Right lobe of liver (tissue), 6 donors: ENCODE measurements around the gene CHP2. TPM values are rescaled to one million over a fixed set of nuclear protein-coding genes. Genes with fewer than 3 reads are reported as not detected.

Experiments
- ATAC-seq, 4 donors: fragments of 200-7000 bp; cut with Tn5 transposase; one replicate each; pipeline ENCODE4 v1.9.1; 2020; ENCODE audit warnings: mild to moderate bottlenecking in 4 of 4, moderate library complexity in 4 of 4
- DNase-seq, 3 donors: peaks; one replicate each; pipeline ENCODE4 v3.0.0-alpha.2; 2020
- H3K27ac ChIP-seq, 3 donors: fragments of 200-600 bp; one replicate each; pipeline ENCODE4 v1.8.0; 2022
- H3K27me3 ChIP-seq, 2 donors: fragments of 200-600 bp; one replicate each; pipeline ENCODE4 v1.8.0; 2022
- H3K36me3 ChIP-seq, 4 donors: fragments of 200-600 bp; sonication (generic) in 1 of 4; one replicate each; pipeline versions ENCODE4 v1.5.1 to v1.8.0; 2017 to 2022; ENCODE audit warnings: control low read depth in 1 of 4
- H3K4me1 ChIP-seq, 4 donors: fragments of 200-600 bp; sonication (generic) in 1 of 4; one replicate each; pipeline versions ENCODE4 v1.5.1 to v1.8.0; 2017 to 2022; ENCODE audit warnings: control low read depth in 1 of 4
- H3K4me3 ChIP-seq, 3 donors: fragments of 200-600 bp; one replicate each; pipeline ENCODE4 v1.8.0; 2022
- H3K9me3 ChIP-seq, 4 donors: fragments of 200-600 bp; sonication (generic) in 1 of 4; one replicate each; pipeline versions ENCODE4 v1.5.1 to v1.8.0; 2017 to 2022; ENCODE audit warnings: control low read depth in 1 of 4
- POLR2A ChIP-seq: fragments of 450-650 bp; IDR thresholded peaks from one replicate; pipeline ENCODE4 v1.6.1; 2017; ENCODE audit warnings: antibody characterized with exemption, mild to moderate bottlenecking
- WGBS: methylation state at CpG from one replicate; pipeline ENCODE4 v1.1.6; 2018; ENCODE audit warnings: low coverage, low lambda C conversion rate; ENCODE audit not compliant: insufficient coverage; ENCODE audit errors: missing lambda C conversion rate; 5-methylcytosine and 5-hydroxymethylcytosine counted together
- intact Hi-C, 2 donors: fragments of 100-400 bp; cut with DNase I; formaldehyde crosslinking; loops; one replicate each; pipeline versions ENCODE4 v1.11.2 to v1.14.1; 2022
- total RNA-seq, 6 experiments: library from RNA; depleted of rRNA in 2 of 6; stranded (reverse); fragments of >200 nt in 2 of 6; fragmentation: NEBNext Ultra II Directional in 3 of 6; extraction: Animal tissue kit (Norgen Biotek cat#: 25700) in 3 of 6; gene quantifications; one replicate each; pipeline versions ENCODE4 v1.1.0 to v1.2.4, GENCODE V29; 2016 to 2023
- TF ChIP-seq, protein P1 (sequence below), 4 donors: fragments of 200-600 bp in 3 of 4; fragments of 450-650 bp in 1 of 4; IDR thresholded peaks; one replicate each; pipeline versions ENCODE4 v1.5.1 to v1.8.0; 2016 to 2022; ENCODE audit warnings: antibody characterized with exemption in 4 of 4, mild to moderate bottlenecking in 2 of 4
- donor health status: DM: no; HTN: yes; CAD: no.
- donor health status: DM: no; HTN: no; CAD: no.
- donor health status: DM: no; HTN: no; CAD: no.
- donor health status: DM: no; HTN: yes; CAD: no.
- donor health status: DM: no; HTN: yes; CAD: no.

CHP2 gene
- total RNA-seq, 6 experiments from 2014 or later, result not detected

GRCh38 chr16:23753908-23754593, 775 bp upstream of the CHP2 start:
- Histone ChIP-seq H3K4me3 (no peak overlapping the region), H3K27me3 (peaks cover 0 to 10% of the 10 kb centered on the region in 2 donors), H3K27ac (no peak overlapping the region), H3K4me1 (peaks cover 0 to 7% (median 0%) of the 10 kb centered on the region in 4 donors), H3K9me3 (no peaks in the 10 kb centered on the region), H3K36me3 (no peaks in the 10 kb centered on the region)
- WGBS, result 40% methylated on average over 16 of the region's 17 CpGs
- TF ChIP-seq POLR2A, result no peak
- TF ChIP-seq, protein P1, sequence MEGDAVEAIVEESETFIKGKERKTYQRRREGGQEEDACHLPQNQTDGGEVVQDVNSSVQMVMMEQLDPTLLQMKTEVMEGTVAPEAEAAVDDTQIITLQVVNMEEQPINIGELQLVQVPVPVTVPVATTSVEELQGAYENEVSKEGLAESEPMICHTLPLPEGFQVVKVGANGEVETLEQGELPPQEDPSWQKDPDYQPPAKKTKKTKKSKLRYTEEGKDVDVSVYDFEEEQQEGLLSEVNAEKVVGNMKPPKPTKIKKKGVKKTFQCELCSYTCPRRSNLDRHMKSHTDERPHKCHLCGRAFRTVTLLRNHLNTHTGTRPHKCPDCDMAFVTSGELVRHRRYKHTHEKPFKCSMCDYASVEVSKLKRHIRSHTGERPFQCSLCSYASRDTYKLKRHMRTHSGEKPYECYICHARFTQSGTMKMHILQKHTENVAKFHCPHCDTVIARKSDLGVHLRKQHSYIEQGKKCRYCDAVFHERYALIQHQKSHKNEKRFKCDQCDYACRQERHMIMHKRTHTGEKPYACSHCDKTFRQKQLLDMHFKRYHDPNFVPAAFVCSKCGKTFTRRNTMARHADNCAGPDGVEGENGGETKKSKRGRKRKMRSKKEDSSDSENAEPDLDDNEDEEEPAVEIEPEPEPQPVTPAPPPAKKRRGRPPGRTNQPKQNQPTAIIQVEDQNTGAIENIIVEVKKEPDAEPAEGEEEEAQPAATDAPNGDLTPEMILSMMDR (IDR thresholded peaks at IDR 0.05), result no peak
- intact Hi-C loops, result no loop called here
- ATAC-seq, result no peak
- DNase-seq, result no peak

- Histone ChIP-seq H3K36me3 (no peaks in the 10 kb centered on the region), H3K9me3 (no peaks in the 10 kb centered on the region), H3K4me3 (no peak overlapping the region), H3K27ac (no peak overlapping the region), H3K4me1 (peaks cover 0 to 7% (median 0%) of the 10 kb centered on the region in 4 donors), H3K27me3 (peaks cover 0 to 10% of the 10 kb centered on the region in 2 donors)
- TF ChIP-seq, protein P1 (IDR thresholded peaks at IDR 0.05), result no peak
- no peak for TF ChIP-seq POLR2A
- WGBS, result 36% methylated on average over 8 of the region's 15 CpGs
- ATAC-seq, result no peak
- DNase-seq, result no peak
- intact Hi-C loops, result no loop called here
Observed at GRCh38 chr16:23755484-23755809, 621 bp downstream of the CHP2 start.

DNA sequence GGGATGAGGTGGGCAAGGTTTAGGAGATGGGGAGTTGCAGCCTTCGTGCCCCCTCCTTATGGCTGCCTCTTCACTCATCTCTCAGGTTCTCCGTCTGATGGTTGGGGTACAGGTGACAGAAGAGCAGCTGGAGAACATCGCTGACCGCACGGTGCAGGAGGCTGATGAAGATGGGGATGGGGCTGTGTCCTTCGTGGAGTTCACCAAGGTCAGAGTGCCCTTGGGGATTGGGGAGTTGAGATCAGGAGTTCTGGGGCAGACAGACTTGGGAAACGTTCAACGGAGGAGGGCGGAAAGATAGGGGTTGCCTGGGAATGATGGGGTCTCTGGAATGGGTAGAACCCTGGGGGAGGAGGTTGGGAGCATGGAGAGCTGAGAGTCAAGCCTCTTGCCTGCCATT, 2.3 kb downstream of the CHP2 start:
- Histone ChIP-seq H3K27me3 (peaks cover 0 to 10% of the 10 kb centered on the region in 2 donors), H3K4me3 (no peak overlapping the region), H3K4me1 (peaks cover 0 to 7% (median 0%) of the 10 kb centered on the region in 4 donors), H3K36me3 (no peaks in the 10 kb centered on the region), H3K27ac (no peak overlapping the region), H3K9me3 (no peaks in the 10 kb centered on the region)
- DNase-seq (no peak), ATAC-seq (no peak)
- WGBS, result 65% methylated on average over 5 of the region's 9 CpGs
- TF ChIP-seq, protein P1 (IDR thresholded peaks at IDR 0.05), result no peak
- TF ChIP-seq POLR2A, result no peak
- intact Hi-C loops, result no loop called here

GRCh38 chr16:23757937-23758619, 3.3 kb downstream of the CHP2 start:
- Histone ChIP-seq H3K9me3 (no peaks in the 10 kb centered on the region), H3K36me3 (no peaks in the 10 kb centered on the region), H3K4me1 (peaks cover 0 to 7% (median 0%) of the 10 kb centered on the region in 4 donors), H3K27me3 (peaks cover 0 to 10% of the 10 kb centered on the region in 2 donors), H3K4me3 (no peak overlapping the region), H3K27ac (no peak overlapping the region)
- no peak for DNase-seq
- intact Hi-C loops, result no loop called here
- WGBS, result 36% methylated on average over 3 of the region's 6 CpGs
- TF ChIP-seq POLR2A, result no peak
- TF ChIP-seq, protein P1 (IDR thresholded peaks at IDR 0.05), result no peak
- no peak for ATAC-seq
